ENCODE results near the gene MOB2.
"Not testable (repeated sequence)": the region's sequence is repeated elsewhere in the genome, so short reads cannot be mapped to it uniquely, and the experiment has no call there.

MOB2 gene

DNA sequence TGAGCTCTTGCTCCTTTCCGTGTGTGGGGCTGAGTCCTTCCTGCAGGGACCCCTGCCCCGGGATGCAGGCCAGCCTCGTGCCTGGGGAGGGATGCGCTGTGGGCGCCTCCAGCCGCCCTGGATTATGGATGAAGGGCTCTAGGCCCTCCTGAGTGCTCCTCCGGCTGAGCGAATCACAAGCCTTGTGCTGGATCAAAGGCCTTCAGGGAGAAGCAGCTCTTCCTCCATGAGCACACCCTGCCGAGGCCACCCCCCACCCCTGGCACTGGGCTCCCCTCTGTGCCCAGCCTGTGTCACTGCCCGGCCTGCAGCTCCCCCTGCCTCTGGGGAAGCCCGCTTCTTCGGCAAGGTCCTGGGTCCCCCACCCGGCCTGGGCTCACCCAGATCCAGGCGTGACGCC lies 53.0 kb downstream of the MOB2 start:
- no peak for DNase-seq (ENCODE audit: extremely low spot score)
- ChIA-PET POLR2A (no interaction called here), CTCF (no interaction called here)
- TF ChIP-seq ELF4 (IDR thresholded peaks at IDR 0.05) (no peak), SUZ12 (IDR thresholded peaks at IDR 0.05) (no peak), CTBP1 (IDR thresholded peaks at IDR 0.05; ENCODE audit: borderline replicate concordance) (no peak), LEF1 (IDR thresholded peaks at IDR 0.05; ENCODE audit: borderline replicate concordance) (no peak), FOXK2 (IDR thresholded peaks at IDR 0.05) (no peak), L3MBTL2 (conservative IDR thresholded peaks at IDR 0.05) (no peak), TARDBP (IDR thresholded peaks at IDR 0.05) (no peak), BHLHE40 (IDR thresholded peaks at IDR 0.05; ENCODE audit: borderline replicate concordance) (no peak), SP1 (IDR thresholded peaks at IDR 0.05) (no peak), ZNF384 (IDR thresholded peaks at IDR 0.05) (no peak), FOXA1 (IDR thresholded peaks at IDR 0.05) (no peak), FOXM1 (IDR thresholded peaks at IDR 0.05; ENCODE audit: borderline replicate concordance) (no peak), ARNT (IDR thresholded peaks at IDR 0.05) (no peak), NFRKB (IDR thresholded peaks at IDR 0.05) (no peak), HDGF (IDR thresholded peaks at IDR 0.05; ENCODE audit: borderline replicate concordance) (no peak)
- TF ChIP-seq, protein P1, sequence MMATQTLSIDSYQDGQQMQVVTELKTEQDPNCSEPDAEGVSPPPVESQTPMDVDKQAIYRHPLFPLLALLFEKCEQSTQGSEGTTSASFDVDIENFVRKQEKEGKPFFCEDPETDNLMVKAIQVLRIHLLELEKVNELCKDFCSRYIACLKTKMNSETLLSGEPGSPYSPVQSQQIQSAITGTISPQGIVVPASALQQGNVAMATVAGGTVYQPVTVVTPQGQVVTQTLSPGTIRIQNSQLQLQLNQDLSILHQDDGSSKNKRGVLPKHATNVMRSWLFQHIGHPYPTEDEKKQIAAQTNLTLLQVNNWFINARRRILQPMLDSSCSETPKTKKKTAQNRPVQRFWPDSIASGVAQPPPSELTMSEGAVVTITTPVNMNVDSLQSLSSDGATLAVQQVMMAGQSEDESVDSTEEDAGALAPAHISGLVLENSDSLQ (IDR thresholded peaks at IDR 0.05), result no peak

DNA sequence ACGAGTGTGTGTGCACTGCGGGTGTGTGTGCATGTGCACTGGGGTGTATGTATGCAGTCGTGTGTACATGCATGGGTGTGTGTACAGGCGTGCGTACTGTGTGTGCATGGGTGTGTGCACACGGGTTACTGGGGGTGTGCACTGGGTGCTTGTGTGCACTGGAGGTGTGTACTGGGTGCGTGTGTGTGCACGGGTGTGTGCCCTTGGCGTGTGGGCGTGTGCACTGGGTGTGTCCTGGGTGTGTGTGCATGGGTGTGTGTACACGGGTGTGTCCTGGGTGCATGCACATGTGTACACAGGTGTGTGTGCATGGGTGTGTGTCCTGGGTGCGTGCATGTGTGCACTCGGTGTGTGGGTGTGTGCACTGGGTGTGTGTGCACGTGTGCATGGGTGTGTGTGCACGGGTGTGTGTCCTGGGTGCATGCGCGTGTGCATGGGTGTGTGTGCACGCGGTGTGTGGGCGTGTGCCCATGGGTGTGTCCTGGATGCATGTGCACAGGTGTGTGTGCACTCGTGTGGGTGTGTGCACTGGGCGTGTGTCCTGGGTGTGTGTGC lies 57.7 kb downstream of the MOB2 start:
- TF ChIP-seq, protein P1 (IDR thresholded peaks at IDR 0.05), result no peak
- TF ChIP-seq TARDBP (IDR thresholded peaks at IDR 0.05), result no peak
- TF ChIP-seq ZNF384 (IDR thresholded peaks at IDR 0.05), result no peak
- CTCF ChIA-PET, result no interaction called here
- POLR2A ChIA-PET, result no interaction called here
- no peak for DNase-seq (ENCODE audit: extremely low spot score)

DNA sequence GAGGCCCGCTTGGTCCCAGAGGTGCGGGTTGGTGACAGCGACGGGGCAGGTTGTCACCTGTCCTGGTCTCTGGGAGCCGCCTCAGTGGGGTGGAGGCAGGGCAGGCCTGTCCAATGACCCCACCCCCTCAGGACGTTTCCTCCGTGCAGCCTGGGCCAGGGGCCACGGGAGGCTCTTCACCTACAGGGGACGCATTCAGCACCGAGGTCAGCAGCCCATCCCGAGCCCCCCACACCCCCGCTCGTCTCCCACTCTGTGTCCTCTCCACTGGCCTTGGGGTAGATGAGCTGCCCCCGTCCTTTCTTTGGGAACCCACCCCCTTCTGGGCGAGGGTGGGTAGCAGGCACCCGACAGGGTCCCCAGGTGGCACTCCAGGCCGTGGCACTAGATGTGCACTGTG lies 61.1 kb downstream of the MOB2 start:
- DNase-seq (ENCODE audit: extremely low spot score), result no peak
- ChIA-PET CTCF (no interaction called here), POLR2A (no interaction called here)
- no peak for TF ChIP-seq FOXM1 (IDR thresholded peaks at IDR 0.05; ENCODE audit: borderline replicate concordance)
- no peak for TF ChIP-seq L3MBTL2 (conservative IDR thresholded peaks at IDR 0.05)
- no peak for TF ChIP-seq SP1 (IDR thresholded peaks at IDR 0.05)
- TF ChIP-seq, protein P1 (IDR thresholded peaks at IDR 0.05), result no peak
- TF ChIP-seq LEF1 (IDR thresholded peaks at IDR 0.05; ENCODE audit: borderline replicate concordance), result no peak
- no peak for TF ChIP-seq ZNF384 (IDR thresholded peaks at IDR 0.05)
- no peak for TF ChIP-seq CTBP1 (IDR thresholded peaks at IDR 0.05; ENCODE audit: borderline replicate concordance)
- TF ChIP-seq BHLHE40 (IDR thresholded peaks at IDR 0.05; ENCODE audit: borderline replicate concordance), result no peak
- no peak for TF ChIP-seq NFRKB (IDR thresholded peaks at IDR 0.05)
- TF ChIP-seq ARNT (IDR thresholded peaks at IDR 0.05), result no peak
- TF ChIP-seq FOXK2 (IDR thresholded peaks at IDR 0.05), result no peak
- no peak for TF ChIP-seq ELF4 (IDR thresholded peaks at IDR 0.05)
- TF ChIP-seq TARDBP (IDR thresholded peaks at IDR 0.05), result no peak
- TF ChIP-seq FOXA1 (IDR thresholded peaks at IDR 0.05), result no peak
- TF ChIP-seq HDGF (IDR thresholded peaks at IDR 0.05; ENCODE audit: borderline replicate concordance), result no peak
- TF ChIP-seq SUZ12 (IDR thresholded peaks at IDR 0.05), result no peak

DNA sequence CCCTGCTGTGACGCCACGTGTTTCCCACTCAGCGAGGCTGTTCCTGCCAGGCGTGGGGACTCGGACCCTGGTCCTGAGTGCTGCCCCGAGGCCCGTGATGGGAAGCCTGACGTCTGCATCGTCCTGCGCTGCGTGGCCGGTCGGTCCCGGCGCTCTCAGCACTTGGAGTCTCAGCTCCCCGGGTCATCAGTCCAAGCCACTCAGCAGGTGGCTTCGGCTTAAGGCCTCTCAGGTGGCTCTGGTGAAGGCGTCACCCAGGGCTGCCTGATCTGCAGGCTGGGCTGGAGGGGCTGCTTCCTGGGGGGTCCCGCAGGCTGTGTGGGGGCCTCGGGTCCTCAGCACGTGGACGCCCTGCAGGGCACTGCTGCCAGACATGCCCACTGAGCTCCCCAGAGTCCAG lies 61.6 kb downstream of the MOB2 start:
- ChIA-PET CTCF (no interaction called here), POLR2A (no interaction called here)
- no peak for TF ChIP-seq FOXK2 (IDR thresholded peaks at IDR 0.05)
- TF ChIP-seq, protein P1 (IDR thresholded peaks at IDR 0.05), result no peak
- no peak for TF ChIP-seq SUZ12 (IDR thresholded peaks at IDR 0.05)
- TF ChIP-seq ELF4 (IDR thresholded peaks at IDR 0.05), result no peak
- no peak for TF ChIP-seq NFRKB (IDR thresholded peaks at IDR 0.05)
- no peak for TF ChIP-seq HDGF (IDR thresholded peaks at IDR 0.05; ENCODE audit: borderline replicate concordance)
- TF ChIP-seq TARDBP (IDR thresholded peaks at IDR 0.05), result no peak
- TF ChIP-seq FOXA1 (IDR thresholded peaks at IDR 0.05), result no peak
- TF ChIP-seq CTBP1 (IDR thresholded peaks at IDR 0.05; ENCODE audit: borderline replicate concordance), result no peak
- no peak for TF ChIP-seq ZNF384 (IDR thresholded peaks at IDR 0.05)
- TF ChIP-seq BHLHE40 (IDR thresholded peaks at IDR 0.05; ENCODE audit: borderline replicate concordance), result no peak
- no peak for TF ChIP-seq FOXM1 (IDR thresholded peaks at IDR 0.05; ENCODE audit: borderline replicate concordance)
- TF ChIP-seq SP1 (IDR thresholded peaks at IDR 0.05), result no peak
- no peak for TF ChIP-seq LEF1 (IDR thresholded peaks at IDR 0.05; ENCODE audit: borderline replicate concordance)
- no peak for TF ChIP-seq L3MBTL2 (conservative IDR thresholded peaks at IDR 0.05)
- no peak for TF ChIP-seq ARNT (IDR thresholded peaks at IDR 0.05)

DNA sequence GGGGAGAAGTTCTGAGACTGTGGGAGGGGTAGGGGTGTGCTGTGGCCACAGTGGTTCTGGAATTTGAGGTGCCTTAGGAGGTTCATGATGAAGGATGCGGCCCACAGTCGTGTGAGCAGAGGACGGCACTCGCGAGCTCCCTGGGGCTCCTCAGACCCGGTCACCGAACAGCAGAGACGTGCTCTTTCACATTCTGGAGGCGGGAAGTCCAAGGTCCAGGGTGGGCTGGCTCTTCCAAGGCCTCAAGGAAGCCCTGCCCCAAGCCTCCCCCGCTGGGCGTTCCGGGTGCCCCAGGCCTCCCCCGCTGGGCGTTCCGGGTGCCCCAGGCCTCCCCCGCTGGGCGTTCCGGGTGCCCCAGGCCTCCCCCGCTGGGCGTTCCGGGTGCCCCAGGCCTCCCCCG lies 63.2 kb downstream of the MOB2 start:
- CTCF ChIA-PET, result interaction anchor here (0.6 kb wide), 1 partner anchor 271 kb away, joined by 3 read pairs; no protein-coding TSS in a partner anchor
- POLR2A ChIA-PET; DNase-seq (ENCODE audit: extremely low spot score): not testable (repeated sequence)

More for the DNA sequence above, 61.6 kb downstream of the MOB2 start:
- no peak for DNase-seq (ENCODE audit: extremely low spot score)

DNA sequence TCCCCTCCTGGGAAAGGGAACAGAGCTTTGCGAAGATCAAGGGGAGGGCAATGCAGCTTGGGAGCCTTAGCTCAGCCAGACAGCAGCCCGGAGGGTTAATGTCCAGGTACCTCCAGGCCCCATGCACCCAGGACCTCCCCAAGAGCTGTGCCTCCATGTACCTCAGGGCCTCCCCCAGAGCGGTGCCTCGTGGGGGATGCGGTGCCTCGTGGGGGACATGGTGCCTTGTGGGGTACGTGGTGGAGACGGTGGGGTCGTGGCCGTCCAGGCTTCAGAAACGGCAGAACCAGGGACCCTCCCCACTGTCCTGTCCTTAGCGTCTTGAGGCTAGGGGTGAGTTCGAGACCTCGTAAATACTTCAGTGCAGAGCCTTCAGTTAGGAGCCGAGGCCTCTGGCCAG lies 63.6 kb downstream of the MOB2 start:
- ChIA-PET POLR2A (no interaction called here), CTCF (interaction anchor here (0.6 kb wide), 1 partner anchor 271 kb away, joined by 3 read pairs; no protein-coding TSS in a partner anchor)
- no peak for TF ChIP-seq SUZ12 (IDR thresholded peaks at IDR 0.05)
- DNase-seq (ENCODE audit: extremely low spot score), result no peak

Measured in HEK293T (cell line).